WERI-Rb-1 (cell line): ENCODE measurements around the gene ZNF500.
A peak's percentile ranks its signal among the peaks of the same experiment; 100 is the strongest.

Source experiments
- DNase-seq: peaks from one replicate; pipeline ENCODE4 v3.0.0-alpha.2; 2020
- H3K27ac ChIP-seq: fragments of 250-450 bp; sonication (Bioruptor Pico); 2 replicates; pipeline ENCODE4 v1.5.1; 2020; ENCODE audit warnings: mild to moderate bottlenecking, moderate library complexity
- H3K27me3 ChIP-seq: fragments of 250-450 bp; sonication (Bioruptor Pico); 2 replicates; pipeline ENCODE4 v1.5.1; 2021; ENCODE audit warnings: mild to moderate bottlenecking, low read depth, moderate library complexity; ENCODE audit not compliant: insufficient read depth, severe bottlenecking
- H3K36me3 ChIP-seq: fragments of 250-450 bp; sonication (Bioruptor Pico); 2 replicates; pipeline ENCODE4 v1.5.1; 2020; ENCODE audit warnings: mild to moderate bottlenecking, moderate library complexity
- H3K4me3 ChIP-seq: 2 replicates; pipeline ENCODE4 v1.5.1; 2011; ENCODE audit warnings: low read depth, mild to moderate bottlenecking, control low read depth, low read length
- H3K9me3 ChIP-seq: fragments of 250-450 bp; sonication (Bioruptor Pico); 2 replicates; pipeline ENCODE4 v1.5.1; 2021; ENCODE audit warnings: mild to moderate bottlenecking, moderate library complexity; ENCODE audit not compliant: severe bottlenecking
- CTCF ChIP-seq: IDR thresholded peaks from 2 replicates; pipeline ENCODE4 v1.5.1; 2011; ENCODE audit warnings: low read depth, mild to moderate bottlenecking, control low read depth, inconsistent platforms, low read length

The ZNF500 gene

DNA sequence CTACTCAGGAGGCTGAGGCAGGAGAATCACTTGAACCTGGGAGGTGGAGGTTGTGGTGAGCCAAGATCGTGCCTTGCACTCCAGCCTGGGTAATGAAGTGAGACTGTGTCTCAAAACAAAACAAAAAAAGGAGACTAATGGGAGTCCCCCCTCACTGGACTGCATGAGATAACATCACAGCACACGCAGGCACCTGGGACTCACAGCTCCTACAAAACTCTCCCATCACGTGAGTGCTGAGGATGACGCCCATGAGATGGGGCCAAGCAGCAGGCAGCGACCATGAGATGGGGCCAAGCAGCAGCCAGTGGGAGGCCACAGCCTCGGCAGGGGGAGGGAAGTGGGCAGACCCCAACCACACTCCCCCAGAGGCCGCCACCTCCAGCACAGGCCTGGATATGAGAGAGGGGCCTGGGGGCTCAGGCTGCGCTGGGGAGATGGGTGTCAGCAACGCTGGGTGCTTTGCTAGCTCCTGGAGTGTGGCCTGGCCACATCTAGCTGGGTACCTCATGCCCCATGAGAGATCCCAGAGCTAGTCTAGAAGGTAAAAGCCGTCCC lies 17.2 kb downstream of the ZNF500 start:
- no peak overlapping the region for H3K27ac ChIP-seq
- no peak for TF ChIP-seq CTCF
- H3K36me3 ChIP-seq: peaks cover 44% of the 10 kb centered on the region
- peaks cover under 1% of the 10 kb centered on the region for H3K9me3 ChIP-seq
- H3K27me3 ChIP-seq: no peaks in the 10 kb centered on the region
- no peak for DNase-seq
- no peak overlapping the region for H3K4me3 ChIP-seq

GRCh38 chr16:4748682-4749411 lies 18.1 kb downstream of the ZNF500 start:
- Histone ChIP-seq H3K27ac (no peak overlapping the region), H3K9me3 (no peaks in the 10 kb centered on the region), H3K4me3 (no peak overlapping the region), H3K36me3 (peaks cover 37% of the 10 kb centered on the region), H3K27me3 (no peaks in the 10 kb centered on the region)
- no peak for DNase-seq
- TF ChIP-seq CTCF: no peak

DNA sequence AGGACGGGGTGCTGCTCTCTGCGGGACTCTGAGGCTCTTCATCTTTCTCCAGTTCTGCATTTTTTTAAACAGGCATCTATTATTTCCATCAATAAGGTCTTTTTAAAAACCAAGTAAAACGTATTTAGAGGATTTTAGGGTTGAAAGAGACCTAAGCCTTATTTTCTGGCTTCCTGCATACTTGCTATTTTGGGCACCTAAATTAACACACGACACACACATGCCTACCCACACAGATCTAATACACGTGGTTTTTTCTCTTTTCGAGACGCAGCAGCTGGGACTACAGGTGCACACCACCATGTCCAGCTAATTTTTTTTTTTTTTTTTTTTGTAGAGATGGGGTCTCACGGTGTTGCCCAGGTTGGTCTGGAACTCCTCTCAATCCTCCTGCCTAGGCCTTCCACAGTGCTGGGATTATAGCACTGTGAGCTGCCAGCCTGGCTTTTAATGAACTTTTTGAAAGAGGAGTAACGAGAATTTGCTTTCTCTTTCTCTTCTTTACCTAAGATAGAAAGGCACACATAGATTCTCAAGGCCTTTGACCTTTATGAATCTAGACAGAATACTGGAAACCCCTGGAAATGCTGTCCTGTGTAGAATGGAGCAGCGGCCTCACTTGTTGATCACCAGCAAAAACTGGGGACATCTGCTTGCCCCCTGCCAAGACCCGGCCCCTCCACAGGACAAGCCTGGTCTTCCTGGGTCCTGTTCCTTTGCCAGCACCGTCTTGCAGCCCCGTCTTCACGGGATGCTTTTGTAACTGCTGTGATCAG lies 18.9 kb downstream of the ZNF500 start:
- Histone ChIP-seq H3K9me3 (no peaks in the 10 kb centered on the region), H3K4me3 (no peak overlapping the region), H3K27me3 (no peaks in the 10 kb centered on the region), H3K27ac (no peak overlapping the region; the same call in 1 of the 2 replicates), H3K36me3 (peaks cover 29% of the 10 kb centered on the region)
- TF ChIP-seq CTCF: no peak
- DNase-seq: no peak

DNA sequence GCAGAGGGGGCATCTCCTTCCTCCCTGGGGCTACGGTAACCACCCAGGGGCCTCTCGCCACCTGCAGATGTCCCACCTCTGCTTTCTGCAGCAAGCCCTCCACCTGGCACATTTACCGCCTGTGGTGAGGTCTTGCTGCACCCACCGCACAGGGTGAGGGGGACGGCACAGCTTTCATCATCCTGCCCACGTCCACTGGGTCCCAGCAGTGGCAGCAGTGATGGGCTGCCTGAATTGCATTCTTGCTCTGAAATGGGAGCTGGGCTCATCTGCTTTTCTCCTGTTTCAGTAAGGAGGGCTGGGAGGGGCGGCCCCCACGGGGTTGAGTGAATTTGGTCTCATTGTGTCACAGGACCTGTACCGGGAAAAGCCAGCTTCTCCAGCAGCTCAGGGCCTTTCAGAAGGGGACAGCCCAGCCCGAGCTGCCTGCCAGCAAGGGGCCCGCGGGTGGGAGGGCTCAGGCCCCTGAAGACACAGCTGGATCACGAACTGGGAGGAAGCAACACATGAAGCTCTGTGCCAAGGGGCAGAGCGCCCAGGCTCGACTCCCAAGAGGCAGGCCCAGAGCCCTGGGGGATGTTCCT lies 19.9 kb downstream of the ZNF500 start:
- H3K4me3 ChIP-seq: no peak overlapping the region
- H3K27ac ChIP-seq: peak overlapping the region; percentile 51
- no peaks in the 10 kb centered on the region for H3K27me3 ChIP-seq
- peaks cover 19% of the 10 kb centered on the region for H3K36me3 ChIP-seq
- no peak for TF ChIP-seq CTCF
- no peaks in the 10 kb centered on the region for H3K9me3 ChIP-seq
- no peak for DNase-seq

DNA sequence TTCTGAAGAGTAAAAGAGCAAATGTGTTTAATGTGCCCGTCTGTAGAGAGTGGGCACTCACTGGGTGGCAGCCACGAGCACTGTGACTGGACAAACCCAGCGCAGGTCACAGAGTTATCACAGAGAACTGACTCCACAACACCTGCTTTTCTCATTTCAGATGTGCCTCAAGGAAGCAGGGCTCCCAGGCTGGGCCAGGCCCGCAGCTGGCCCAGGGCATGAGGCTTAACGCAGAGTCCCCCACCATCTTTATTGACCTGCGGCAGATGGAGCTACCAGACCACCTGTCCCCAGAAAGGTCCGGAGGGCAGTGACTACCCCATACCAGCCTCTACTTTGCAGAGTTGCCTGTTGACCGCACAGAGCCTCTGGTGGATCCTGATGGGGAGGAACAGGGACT lies 20.7 kb downstream of the ZNF500 start:
- H3K9me3 ChIP-seq: no peaks in the 10 kb centered on the region
- no peaks in the 10 kb centered on the region for H3K27me3 ChIP-seq
- peaks cover 13% of the 10 kb centered on the region for H3K36me3 ChIP-seq
- H3K4me3 ChIP-seq: no peak overlapping the region
- peak; percentile 44 for DNase-seq
- H3K27ac ChIP-seq: peak overlapping the region; percentile 51
- TF ChIP-seq CTCF: 0 out of 2 replicates have a peak, but pooled peaks have one; percentile 3
